ENCODE measurements around the gene FGF14.

- TF ChIP-seq CTCF (IDR thresholded peaks at IDR 0.05): no peak
- no peak for TF ChIP-seq EZH2 (IDR thresholded peaks at IDR 0.05)
- no peak for TF ChIP-seq EZH2phosphoT487 (IDR thresholded peaks at IDR 0.05)
Observed at GRCh38 chr13:101736566-101736965, 665.3 kb downstream of the FGF14 start.

Data from neural progenitor cell (in vitro differentiated cells).